Body of pancreas (tissue), 4 donors: Measurements from ENCODE around the gene PTGFRN. TPM values are rescaled to one million over a fixed set of nuclear protein-coding genes. Genes with fewer than 3 reads are reported as not detected.

Experiments
- ATAC-seq: fragments of 150-250 bp; one replicate; pipeline ENCODE4 v1.9.1; 2016
- DNase-seq, 4 donors: peaks; one replicate each; pipeline ENCODE4 v3.0.0-alpha.2; 2019
- H3K27ac ChIP-seq, 4 donors: fragments of 200-600 bp; sonication (generic); 1 replicate in 3 of 4; 2 replicates in 1 of 4; pipeline versions ENCODE4 v1.5.1 to v1.6.1; 2016 to 2019; ENCODE audit warnings: mild to moderate bottlenecking in 1 of 4, mixed read lengths in 1 of 4, moderate library complexity in 1 of 4
- H3K27me3 ChIP-seq, 2 donors: fragments of 200-600 bp; sonication (generic); one replicate each; pipeline ENCODE4 v1.6.0; 2016; ENCODE audit warnings: mild to moderate bottlenecking in 1 of 2
- H3K36me3 ChIP-seq, 2 donors: fragments of 200-600 bp; sonication (generic); replicated peaks in 1 of 2; 2 replicates each; pipeline ENCODE4 v1.5.1; 2016; ENCODE audit warnings: low read depth in 2 of 2; ENCODE audit not compliant: insufficient read depth in 1 of 2
- H3K4me1 ChIP-seq: fragments of 200-600 bp; sonication (generic); one replicate; pipeline ENCODE4 v1.6.0; 2016
- H3K4me3 ChIP-seq, 2 donors: fragments of 200-600 bp; sonication (generic); 1 replicate in 1 of 2; 2 replicates in 1 of 2; pipeline ENCODE4 v1.5.1; 2016 to 2019
- H3K9me3 ChIP-seq, 3 donors: fragments of 200-600 bp; sonication (generic); 1 replicate in 2 of 3; 2 replicates in 1 of 3; pipeline ENCODE4 v1.5.1; 2016
- CTCF ChIP-seq, 7 experiments: fragments of 450-650 bp in 4 of 7; fragments of 200-600 bp in 3 of 7; sonication (generic) in 3 of 7; IDR thresholded peaks; one replicate each; pipeline ENCODE4 v1.5.1; 2016 to 2019; ENCODE audit warnings: antibody characterized with exemption in 7 of 7
- POLR2A ChIP-seq, 3 donors: fragments of 450-650 bp; IDR thresholded peaks; one replicate each; pipeline ENCODE4 v1.6.1; 2016; ENCODE audit warnings: antibody characterized with exemption in 3 of 3, mild to moderate bottlenecking in 2 of 3
- WGBS, 2 donors: methylation state at CpG; one replicate each; pipeline ENCODE4 v1.1.5; 2017; 5-methylcytosine and 5-hydroxymethylcytosine counted together
- intact Hi-C: fragments of 100-400 bp; cut with DNase I; formaldehyde crosslinking; loops from one replicate; pipeline ENCODE4 v1.15.1; 2023
- total RNA-seq, 2 donors: library from RNA; depleted of rRNA; stranded (reverse); fragments of >200 nt; gene quantifications; one replicate each; pipeline ENCODE4 v1.1.0, GENCODE V29; 2016

Gene PTGFRN
- total RNA-seq, 2 donors from 2014 or later, result 35.0 to 76.8 TPM

GRCh38 chr1:116999596-116999995, 89.9 kb downstream of the PTGFRN start:
- intact Hi-C loops, result no loop called here
- no peaks in the 10 kb centered on the region for H3K27me3 ChIP-seq
- 64 to 71% methylated on average over 3 of the region's 3 CpGs for WGBS, 2 donors
- no peak for TF ChIP-seq CTCF (IDR thresholded peaks at IDR 0.05)
- TF ChIP-seq POLR2A (IDR thresholded peaks at IDR 0.05), result no peak
- ATAC-seq, result no peak
- no peak for DNase-seq
- no peaks in the 10 kb centered on the region for H3K9me3 ChIP-seq
- H3K27ac ChIP-seq, result no peak overlapping the region
- H3K4me3 ChIP-seq, result no peak overlapping the region
- H3K4me1 ChIP-seq, result peaks cover 5% of the 10 kb centered on the region
- no peaks in the 10 kb centered on the region for H3K36me3 ChIP-seq

- Histone ChIP-seq H3K4me3 (no peak overlapping the region), H3K27ac (no peak overlapping the region), H3K36me3 (no peaks in the 10 kb centered on the region), H3K27me3 (no peaks in the 10 kb centered on the region), H3K4me1 (peaks cover 5% of the 10 kb centered on the region), H3K9me3 (no peaks in the 10 kb centered on the region)
- WGBS, 2 donors, result 90 to 95% methylated on average over 2 of the region's 2 CpGs
- intact Hi-C loops, result no loop called here
- DNase-seq (no peak), ATAC-seq (no peak)
- no peak for TF ChIP-seq CTCF (IDR thresholded peaks at IDR 0.05)
- no peak for TF ChIP-seq POLR2A (IDR thresholded peaks at IDR 0.05)
These were observed 90.4 kb downstream of the PTGFRN start for GRCh38 chr1:117000142-117000541.

DNA sequence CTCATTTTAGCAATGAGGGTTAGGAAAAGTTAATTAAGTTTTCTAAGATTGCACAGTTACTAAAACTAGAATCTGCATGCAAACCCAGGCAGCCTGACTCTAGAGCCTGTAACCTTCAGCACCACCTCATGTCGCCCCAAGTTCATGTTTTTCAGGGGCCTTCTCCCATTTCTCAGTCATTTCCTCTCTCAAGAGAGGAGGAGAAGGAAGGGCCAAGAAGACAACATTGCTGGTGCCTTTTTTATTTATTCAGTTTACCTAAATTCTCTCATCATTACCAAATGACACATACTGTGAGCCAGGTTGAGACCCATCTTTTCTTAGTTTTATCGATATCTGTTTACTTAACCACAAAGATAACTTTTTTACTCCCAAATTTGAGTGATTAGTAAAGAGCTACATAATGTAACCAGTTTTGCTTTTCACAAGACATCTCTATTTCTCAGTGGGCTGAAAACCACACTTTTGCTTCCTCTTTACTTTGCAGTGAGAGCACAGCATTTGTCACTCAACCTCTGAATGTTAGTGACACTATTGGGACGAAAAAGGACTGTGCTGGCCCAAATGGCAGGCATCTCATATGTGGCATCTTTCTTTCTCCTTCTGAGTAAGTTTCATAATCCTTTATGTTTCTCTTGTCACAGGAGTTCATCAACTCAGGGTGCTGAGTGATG, 91.7 kb downstream of the PTGFRN start, which contains the start of gene CD101:
Gene CD101 (plus strand): TSS at position 507 of the 674 bp plus-strand sequence. CDS start 58 bp downstream, at position 565.
- Histone ChIP-seq H3K4me1 (peaks cover 5% of the 10 kb centered on the region), H3K4me3 (no peak within 1 kb of the TSS), H3K27ac (no peak within 1 kb of the TSS), H3K9me3 (no peaks in the 10 kb centered on the region), H3K36me3 (no peaks in the 10 kb centered on the region), H3K27me3 (no peaks in the 10 kb centered on the region)
- intact Hi-C loops, result no loop called here
- 71 to 82% methylated on average over 3 of the region's 3 CpGs for WGBS, 2 donors
- TF ChIP-seq POLR2A (IDR thresholded peaks at IDR 0.05), result no peak
- no peak for TF ChIP-seq CTCF (IDR thresholded peaks at IDR 0.05)
- ATAC-seq, result no peak
- no peak for DNase-seq

DNA sequence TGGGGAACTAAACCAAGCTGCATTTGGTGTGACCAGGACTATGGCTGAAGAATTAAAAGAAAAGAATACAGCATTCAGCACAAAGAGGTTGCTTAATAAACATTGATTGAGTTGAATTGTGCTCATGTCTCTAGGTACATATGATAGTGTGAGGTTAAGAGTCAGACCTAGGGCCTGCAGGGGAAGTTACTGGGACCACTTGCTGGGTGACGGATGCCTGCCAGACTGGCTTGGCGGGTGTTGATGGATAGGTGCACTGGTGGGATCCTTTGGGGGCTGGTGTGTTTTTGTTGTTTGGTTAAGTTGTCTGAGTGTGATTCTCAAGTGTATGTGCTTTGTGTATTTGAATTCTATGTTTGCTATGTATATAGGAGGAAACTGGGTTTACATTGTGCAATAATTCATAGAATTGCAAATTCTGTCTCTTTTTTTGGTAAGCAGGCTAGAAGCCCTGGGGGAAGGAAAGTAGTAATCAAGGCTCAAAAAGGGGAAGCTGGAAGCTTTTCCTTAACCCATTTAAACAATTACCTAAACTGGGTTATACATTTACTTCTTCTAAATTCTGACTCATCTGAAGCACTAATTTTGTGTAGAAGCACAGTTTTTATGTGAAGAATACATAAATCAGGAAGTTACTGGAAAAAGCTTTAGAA, 93.6 kb downstream of the PTGFRN start:
- no peak for TF ChIP-seq CTCF (IDR thresholded peaks at IDR 0.05)
- no peak for TF ChIP-seq POLR2A (IDR thresholded peaks at IDR 0.05)
- no peaks in the 10 kb centered on the region for H3K36me3 ChIP-seq
- 81 to 84% methylated on average over 2 of the region's 2 CpGs for WGBS, 2 donors
- no peaks in the 10 kb centered on the region for H3K4me1 ChIP-seq
- H3K9me3 ChIP-seq, result no peaks in the 10 kb centered on the region
- intact Hi-C loops, result no loop called here
- DNase-seq (no peak), ATAC-seq (no peak)
- H3K27me3 ChIP-seq, result no peaks in the 10 kb centered on the region
- no peak overlapping the region for H3K4me3 ChIP-seq
- H3K27ac ChIP-seq, result peak overlapping the region in 1 of 4 donors; percentile 36

DNA sequence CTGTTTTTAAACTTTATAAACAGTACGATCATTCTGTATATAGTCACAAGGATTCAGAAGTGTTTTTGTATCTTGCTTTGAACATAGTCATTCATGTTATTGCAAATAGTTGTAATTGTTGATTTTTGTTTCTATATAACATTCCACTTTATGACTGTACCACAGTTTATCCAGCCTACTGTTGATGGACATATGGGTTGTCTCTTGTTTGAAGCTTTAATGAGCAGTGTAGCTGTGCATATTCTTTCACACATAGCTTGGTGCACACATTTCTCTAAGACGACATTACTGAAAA, 98.0 kb downstream of the PTGFRN start:
- WGBS, 2 donors, result 92 to 94% methylated on average over 2 of the region's 2 CpGs
- no peak for TF ChIP-seq POLR2A (IDR thresholded peaks at IDR 0.05)
- TF ChIP-seq CTCF (IDR thresholded peaks at IDR 0.05), result no peak
- intact Hi-C loops, result no loop called here
- no peak overlapping the region for H3K4me3 ChIP-seq
- no peak for DNase-seq
- H3K9me3 ChIP-seq, result no peaks in the 10 kb centered on the region
- H3K27me3 ChIP-seq, result no peaks in the 10 kb centered on the region
- no peaks in the 10 kb centered on the region for H3K36me3 ChIP-seq
- no peak for ATAC-seq
- no peaks in the 10 kb centered on the region for H3K4me1 ChIP-seq
- no peak overlapping the region for H3K27ac ChIP-seq
